ENCODE results near the gene GMPR2. TPM values are rescaled to one million over a fixed set of nuclear protein-coding genes. Genes with fewer than 3 reads are reported as not detected.

GMPR2 gene
- total and polyA plus RNA-seq, 2 of the 13 experiments (the other 11 are each of a cell fraction or from before 2014, with no cell fraction given) = 210 to 273 TPM

- TF ChIP-seq ZNF552 (CRISPR knock-in tag; IDR thresholded peaks at IDR 0.05; ENCODE audit: borderline replicate concordance) (peak; percentile 66; the same call in 1 of the 2 replicates), IRF9 (CRISPR knock-in tag; IDR thresholded peaks at IDR 0.05; ENCODE audit: borderline replicate concordance) (peak; percentile 75), ADNP (CRISPR knock-in tag; IDR thresholded peaks at IDR 0.05) (no peak), SAP130 (CRISPR knock-in tag; IDR thresholded peaks at IDR 0.05; ENCODE audit: low read depth) (peak; percentile 90), CBX5 (CRISPR knock-in tag; IDR thresholded peaks at IDR 0.05; ENCODE audit: borderline replicate concordance) (peak; percentile 20), TEAD3 (CRISPR knock-in tag; optimal IDR thresholded peaks at IDR 0.05; ENCODE audit: borderline replicate concordance) (peak; percentile 82), ZNF367 (CRISPR knock-in tag; IDR thresholded peaks at IDR 0.05; ENCODE audit: borderline replicate concordance) (0 out of 2 replicates have a peak, but pooled peaks have one; percentile 52), ZBTB1 (CRISPR knock-in tag; IDR thresholded peaks at IDR 0.05; ENCODE audit: borderline replicate concordance) (0 out of 2 replicates have a peak, but pooled peaks have one; percentile 20), HIC2 (CRISPR knock-in tag; IDR thresholded peaks at IDR 0.05; ENCODE audit: low read depth) (no peak), ZNF513 (CRISPR knock-in tag; conservative IDR thresholded peaks at IDR 0.05) (no peak; the same call in 1 of the 2 replicates), ZBTB34 (CRISPR knock-in tag; IDR thresholded peaks at IDR 0.05) (0 out of 2 replicates have a peak, but pooled peaks have one; percentile 37), ZNF160 (CRISPR knock-in tag; IDR thresholded peaks at IDR 0.05) (no peak; the same call in none of the 2 replicates), ZNF713 (CRISPR knock-in tag; IDR thresholded peaks at IDR 0.05) (0 out of 2 replicates have a peak, but pooled peaks have one; percentile 8), MBD4 (IDR thresholded peaks at IDR 0.05; ENCODE audit: borderline replicate concordance, low read length) (no peak), ZNF512B (CRISPR knock-in tag; IDR thresholded peaks at IDR 0.05; ENCODE audit: borderline replicate concordance) (no peak), KLF13 (CRISPR knock-in tag; IDR thresholded peaks at IDR 0.05) (peak; percentile 17; the same call in 1 of the 2 replicates), HBP1 (CRISPR knock-in tag; IDR thresholded peaks at IDR 0.05; ENCODE audit: low read depth) (peak; percentile 97)
Observed at GRCh38 chr14:24232645-24233537, at the start of gene GMPR2 (continued).
